ENCODE data around the gene CGREF1.

CGREF1 gene

DNA sequence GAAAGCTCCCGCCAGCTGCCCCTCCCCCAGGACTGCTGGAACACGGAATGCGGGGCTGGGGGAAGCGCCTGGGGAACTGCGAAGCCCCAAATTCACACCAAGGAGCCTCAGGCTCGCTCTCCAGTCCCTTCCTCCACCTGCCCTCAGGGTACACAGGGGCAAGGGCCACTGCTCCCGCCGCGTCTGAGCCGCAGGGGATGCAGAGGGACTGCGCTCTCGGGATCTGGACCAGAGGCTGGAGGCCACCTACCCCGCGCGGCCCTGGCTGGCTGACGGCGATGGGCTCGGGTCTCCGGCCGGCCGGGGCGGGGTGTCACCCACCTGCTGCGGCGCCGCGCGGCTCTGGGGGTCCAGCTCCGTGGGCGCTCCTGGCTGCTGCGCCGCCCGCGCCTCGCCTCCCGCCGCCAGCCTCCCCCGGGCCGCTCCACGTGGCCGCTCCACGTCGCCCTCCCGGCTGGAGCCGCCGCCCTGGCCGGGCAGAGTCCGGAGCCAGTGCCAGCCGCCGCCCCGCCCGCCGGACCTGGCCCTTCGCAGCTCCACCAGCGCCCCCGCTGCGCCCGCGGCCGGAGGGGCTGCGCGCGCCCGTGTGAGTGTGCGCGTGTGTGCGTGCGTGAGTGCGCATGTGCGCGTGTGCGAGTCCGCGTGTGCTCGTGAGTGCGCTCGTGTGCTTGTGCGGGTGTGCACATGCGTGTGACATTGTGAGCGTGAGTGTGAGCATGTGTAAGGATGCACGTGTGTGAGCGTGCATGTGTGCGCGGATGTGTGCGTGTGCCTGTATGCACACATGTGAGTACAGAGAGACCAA is at the start of gene CGREF1:
Gene CGREF1, minus strand, starts transcription at position 604 of the 805 bp plus-strand sequence. CDS start 14,762 bp downstream, outside the sequence.
- DNase-seq: no peak

GRCh38 chr2:27164960-27165763 is 46.2 kb upstream of the CGREF1 start:
- no peak for DNase-seq

GRCh38 chr2:27162151-27163121 is 43.5 kb upstream of the CGREF1 start:
- no peak for DNase-seq

GRCh38 chr2:27160191-27160590 is 41.3 kb upstream of the CGREF1 start:
- DNase-seq: no peak

GRCh38 chr2:27159271-27159670 is 40.3 kb upstream of the CGREF1 start:
- no peak for DNase-seq

DNA sequence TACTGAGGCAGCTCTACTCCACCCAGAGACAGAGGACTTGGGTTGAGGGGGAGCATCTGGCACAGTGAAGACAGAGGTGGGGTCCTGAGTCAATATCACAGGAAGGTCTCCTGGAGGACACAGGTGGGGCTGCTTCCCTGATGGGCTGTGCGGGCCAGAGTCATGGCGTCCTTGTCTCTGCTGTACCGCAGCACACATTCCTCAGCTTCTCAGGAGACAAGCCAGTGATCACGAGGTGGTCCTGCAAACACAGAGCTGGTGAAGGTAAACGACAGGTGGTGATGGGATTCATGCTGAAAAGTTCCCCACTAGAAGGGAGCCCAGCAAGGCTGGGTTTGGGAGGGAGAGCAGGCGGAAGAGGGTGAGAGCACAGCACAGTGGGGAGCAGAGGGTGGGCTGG is 39.5 kb upstream of the CGREF1 start:
- no peak for DNase-seq

- DNase-seq: no peak
Observed at GRCh38 chr2:27155069-27155520, 36.2 kb upstream of the CGREF1 start.

GRCh38 chr2:27154488-27154887 is 35.6 kb upstream of the CGREF1 start:
- DNase-seq: no peak

DNA sequence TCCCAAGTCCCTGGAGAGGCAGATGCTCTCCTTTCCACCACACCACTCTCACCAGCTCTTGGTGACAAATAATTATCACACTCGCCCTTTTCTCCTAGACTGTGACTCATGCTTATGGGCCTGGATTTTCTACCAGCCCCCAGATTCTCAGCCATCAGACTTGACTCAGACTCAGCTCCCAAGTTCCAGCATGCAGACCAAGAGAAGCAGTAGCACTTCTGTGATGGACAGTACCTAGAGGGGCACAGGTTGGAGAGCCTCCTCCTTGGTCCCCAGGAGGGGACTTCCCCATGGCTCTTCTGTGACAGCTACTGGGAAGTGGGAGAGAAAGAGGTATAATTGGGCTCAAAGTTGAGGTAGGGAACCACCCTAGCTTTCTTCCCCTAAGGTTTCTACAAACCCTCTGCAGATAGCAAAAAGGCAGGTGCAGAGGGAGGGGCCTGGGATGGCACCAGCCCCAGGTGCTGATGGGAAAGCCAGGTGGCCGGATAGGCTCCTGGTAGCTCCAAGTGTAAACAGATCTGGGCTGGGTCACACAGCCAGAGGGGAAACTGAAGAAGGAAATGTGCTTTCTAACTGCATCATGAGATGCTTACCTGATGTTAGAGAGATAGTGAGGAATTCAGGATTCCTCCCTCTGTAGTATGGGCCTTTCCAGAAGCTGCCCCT is 34.0 kb upstream of the CGREF1 start:
- peak; percentile 12 for DNase-seq

DNA sequence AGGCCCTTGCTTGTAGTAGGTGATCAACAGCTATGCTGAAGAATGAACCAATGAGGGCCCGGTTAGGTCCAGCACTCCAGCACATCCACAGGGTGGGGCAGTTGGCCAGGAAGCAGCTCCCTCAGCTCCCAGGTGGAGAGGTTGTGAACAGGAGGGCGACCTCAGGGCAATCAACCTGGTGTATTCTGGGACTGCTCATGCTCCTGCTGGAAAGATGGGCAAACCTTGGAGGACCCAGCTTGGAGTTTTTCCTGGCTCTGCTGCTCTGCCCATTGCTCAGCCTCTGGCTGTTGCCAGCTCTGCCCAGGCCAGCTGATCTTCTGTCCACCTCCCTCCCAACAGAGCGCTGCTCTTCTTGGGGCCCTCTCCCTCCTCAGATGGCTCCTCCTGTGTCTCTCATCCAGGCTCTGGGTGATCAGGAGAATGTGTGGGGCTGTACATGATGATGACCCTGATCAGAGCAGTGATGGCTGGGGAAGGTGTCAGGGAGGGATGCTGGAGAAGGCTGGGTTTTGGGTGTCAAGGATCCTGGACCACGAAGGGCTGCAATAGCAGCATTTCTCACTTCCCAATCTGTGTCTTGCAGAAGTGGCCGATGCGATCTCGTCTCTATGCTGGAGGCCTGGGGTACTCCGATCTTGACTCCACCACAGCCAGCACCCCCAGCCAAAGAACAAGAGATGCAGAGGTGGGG is 33.3 kb upstream of the CGREF1 start:
- no peak for DNase-seq

GRCh38 chr2:27150639-27151230 is 31.8 kb upstream of the CGREF1 start:
- no peak for DNase-seq

DNA sequence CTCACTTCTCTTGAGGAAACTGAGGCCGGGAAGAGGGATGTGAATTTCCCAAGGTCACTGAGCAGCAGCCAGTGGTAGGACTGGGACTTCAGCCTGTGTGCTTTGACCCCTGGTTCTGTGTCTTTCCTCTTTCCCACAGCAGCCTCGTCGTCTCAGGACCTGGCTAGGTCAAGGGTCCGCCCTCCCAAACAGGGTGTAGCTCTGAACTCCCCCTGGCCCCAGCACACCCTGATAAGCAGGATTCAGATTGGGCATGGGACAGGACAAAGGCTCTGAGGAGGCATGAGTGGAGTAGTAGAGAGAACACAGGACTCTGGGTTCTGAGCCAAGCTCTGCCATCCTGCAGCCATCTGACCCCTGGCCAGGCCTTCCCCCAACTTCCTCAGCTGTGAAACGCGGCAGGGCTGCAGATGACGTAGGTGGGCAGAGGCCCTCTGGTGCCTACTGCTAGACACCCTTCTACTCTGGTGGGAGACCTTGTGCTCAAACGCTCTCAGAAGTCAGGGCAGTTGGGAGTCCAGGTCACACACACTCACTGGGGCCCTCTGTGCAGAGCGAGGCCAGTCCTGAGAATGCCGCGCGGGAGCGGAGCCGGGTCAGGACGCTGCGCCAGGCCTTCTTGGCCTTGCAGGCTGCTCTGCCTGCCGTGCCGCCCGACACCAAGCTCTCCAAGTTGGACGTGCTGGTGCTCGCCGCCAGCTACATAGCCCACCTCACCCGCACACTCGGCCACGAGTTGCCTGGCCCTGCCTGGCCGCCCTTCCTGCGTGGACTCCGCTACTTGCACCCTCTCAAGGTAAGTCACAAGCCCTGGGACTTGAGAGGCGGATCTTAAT is 30.9 kb upstream of the CGREF1 start:
- DNase-seq: no peak

DNA sequence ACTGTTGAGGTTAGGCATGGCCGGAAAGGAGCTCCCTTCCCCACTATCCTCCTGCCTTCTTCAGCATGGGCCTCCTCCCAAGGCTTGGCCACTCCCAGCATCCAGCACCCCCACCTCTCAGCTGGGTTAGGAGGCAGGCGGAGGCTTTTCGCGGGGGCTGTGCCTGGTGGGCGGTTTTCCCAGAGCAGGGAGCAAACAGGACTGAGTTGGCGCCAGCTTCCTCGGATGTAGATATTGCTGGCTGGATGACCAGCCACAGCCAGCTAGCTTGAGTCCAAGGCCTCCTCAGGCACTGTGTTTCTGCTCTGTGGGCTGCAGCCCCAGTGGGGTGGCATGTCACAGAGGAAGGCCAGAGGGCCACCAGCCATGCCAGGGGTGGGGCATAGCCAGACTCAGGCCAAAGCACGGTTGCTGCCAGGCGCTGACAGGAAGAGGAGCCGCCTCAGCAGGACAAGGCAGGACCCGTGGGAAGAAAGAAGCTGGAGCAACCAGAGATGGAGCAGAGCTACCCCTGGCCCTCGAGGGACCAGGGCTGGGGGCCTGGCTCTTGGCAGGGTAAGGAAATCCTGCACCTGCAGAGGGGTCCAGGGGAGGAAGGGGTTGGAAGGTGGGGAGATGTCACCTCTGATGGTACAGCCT is 30.0 kb upstream of the CGREF1 start, which contains the start of gene TCF23:
Gene TCF23, plus strand, starts transcription at position 204 of the 639 bp plus-strand sequence. Its CDS starts 130 bp downstream, at position 334.
- DNase-seq: no peak

DNA sequence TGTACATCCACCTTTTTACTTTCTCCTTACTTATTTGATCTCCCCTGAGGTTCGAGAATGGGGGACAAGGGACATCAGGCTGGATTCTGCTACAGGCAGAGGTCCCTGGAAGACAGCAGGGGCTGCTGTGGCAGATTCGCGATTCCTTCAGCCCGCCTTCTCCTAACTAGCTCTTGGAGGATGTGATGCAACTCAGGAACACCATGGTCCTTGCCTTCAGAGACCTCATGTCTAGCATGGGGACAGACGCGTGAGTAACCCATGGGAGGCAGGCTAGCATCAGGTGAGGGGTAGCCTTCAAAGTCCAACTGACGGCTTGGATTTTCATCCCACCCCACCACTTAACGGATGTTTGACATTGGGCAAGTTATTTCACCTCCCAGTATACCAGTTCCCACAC is 29.0 kb upstream of the CGREF1 start:
- no peak for DNase-seq

DNA sequence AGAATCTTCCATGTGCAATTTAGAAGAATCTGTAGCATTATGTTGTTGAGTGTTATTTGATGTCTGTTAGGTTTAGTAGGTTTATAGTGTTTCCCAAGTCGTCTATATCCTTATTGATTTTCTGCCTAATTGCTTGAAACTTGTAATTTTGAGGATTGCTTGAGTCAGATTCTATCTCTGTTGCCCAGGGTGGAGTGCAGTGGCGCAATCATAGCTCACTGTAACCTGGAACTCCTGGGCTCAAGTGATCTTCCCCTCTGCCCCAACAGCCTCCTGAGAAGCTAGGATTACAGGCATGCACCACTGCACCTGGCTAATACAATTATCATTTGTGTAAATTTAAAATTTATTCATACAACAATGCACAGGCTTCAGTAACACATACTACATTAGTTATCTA is 26.8 kb upstream of the CGREF1 start:
- no peak for DNase-seq

DNA sequence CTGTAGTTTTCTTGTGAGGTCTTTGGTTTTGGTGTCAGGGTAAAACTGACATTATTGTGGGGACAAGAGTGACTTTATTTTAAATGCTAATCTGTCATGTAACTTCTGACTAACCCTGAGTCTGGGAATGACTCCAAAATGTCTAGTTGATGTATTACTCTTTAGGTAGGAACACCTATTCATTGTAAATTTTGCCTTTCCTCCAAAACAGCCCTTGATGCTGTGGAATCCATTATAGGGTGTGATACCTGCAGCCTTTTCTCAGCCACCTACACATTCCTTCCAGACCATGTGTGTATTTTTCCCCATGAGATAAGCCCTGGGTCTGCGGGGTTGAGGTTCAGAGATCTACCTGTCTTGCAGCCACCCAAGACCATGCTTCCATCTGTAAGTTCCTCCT is 24.4 kb upstream of the CGREF1 start:
- no peak for DNase-seq

GRCh38 chr2:27139310-27139709 is 20.4 kb upstream of the CGREF1 start, which contains the start of gene PRR30:
Gene PRR30, minus strand, starts transcription at chr2:27139410. Its CDS starts 1,081 bp downstream, at chr2:27138329.
- no peak for DNase-seq

- DNase-seq: no peak
Observed at GRCh38 chr2:27138111-27138510, 19.2 kb upstream of the CGREF1 start.

GRCh38 chr2:27137322-27137935 is 18.5 kb upstream of the CGREF1 start:
- no peak for DNase-seq
